HFF-Myc (cell line): ENCODE data around the gene COA8.
A peak's percentile ranks its signal among the peaks of the same experiment; 100 is the strongest.

Experiments
- DNase-seq: peaks from one replicate; pipeline ENCODE4 v3.0.0-alpha.2; 2011; ENCODE audit warnings: low read depth; ENCODE audit errors: extremely low read depth
- H3K4me3 ChIP-seq: replicated peaks from 2 replicates; pipeline ENCODE4 v1.5.1; 2011; ENCODE audit warnings: low read depth, mild to moderate bottlenecking, control low read depth, low read length
- TF ChIP-seq, protein P1 (sequence below): IDR thresholded peaks from 2 replicates; pipeline ENCODE4 v1.5.1; 2012; ENCODE audit warnings: mild to moderate bottlenecking, low read depth, low read length, control low read depth; ENCODE audit errors: missing control alignments

COA8 gene

DNA sequence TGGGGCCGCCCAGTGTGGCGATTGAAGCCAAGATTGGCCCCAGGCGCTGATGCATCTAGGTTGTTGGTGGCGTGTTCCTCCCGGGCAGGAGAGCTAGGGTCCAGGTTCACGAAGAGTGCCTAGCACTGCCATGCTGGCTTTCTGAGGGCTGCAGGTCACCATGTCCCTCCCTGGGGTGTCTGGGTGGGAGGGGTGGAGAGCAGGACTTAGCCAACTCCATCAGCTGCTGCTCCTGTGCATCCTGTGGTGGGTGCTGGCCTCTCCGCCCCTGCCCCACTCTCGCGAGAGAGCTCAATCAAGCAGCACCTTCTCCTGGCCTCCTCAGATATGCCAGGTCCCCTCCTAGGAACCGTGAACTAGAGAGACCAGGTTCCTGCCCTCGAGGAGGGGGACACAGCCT is 31.9 kb upstream of the COA8 start:
- TF ChIP-seq, protein P1, sequence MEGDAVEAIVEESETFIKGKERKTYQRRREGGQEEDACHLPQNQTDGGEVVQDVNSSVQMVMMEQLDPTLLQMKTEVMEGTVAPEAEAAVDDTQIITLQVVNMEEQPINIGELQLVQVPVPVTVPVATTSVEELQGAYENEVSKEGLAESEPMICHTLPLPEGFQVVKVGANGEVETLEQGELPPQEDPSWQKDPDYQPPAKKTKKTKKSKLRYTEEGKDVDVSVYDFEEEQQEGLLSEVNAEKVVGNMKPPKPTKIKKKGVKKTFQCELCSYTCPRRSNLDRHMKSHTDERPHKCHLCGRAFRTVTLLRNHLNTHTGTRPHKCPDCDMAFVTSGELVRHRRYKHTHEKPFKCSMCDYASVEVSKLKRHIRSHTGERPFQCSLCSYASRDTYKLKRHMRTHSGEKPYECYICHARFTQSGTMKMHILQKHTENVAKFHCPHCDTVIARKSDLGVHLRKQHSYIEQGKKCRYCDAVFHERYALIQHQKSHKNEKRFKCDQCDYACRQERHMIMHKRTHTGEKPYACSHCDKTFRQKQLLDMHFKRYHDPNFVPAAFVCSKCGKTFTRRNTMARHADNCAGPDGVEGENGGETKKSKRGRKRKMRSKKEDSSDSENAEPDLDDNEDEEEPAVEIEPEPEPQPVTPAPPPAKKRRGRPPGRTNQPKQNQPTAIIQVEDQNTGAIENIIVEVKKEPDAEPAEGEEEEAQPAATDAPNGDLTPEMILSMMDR = no peak
- no peak for DNase-seq
- H3K4me3 ChIP-seq = peak overlapping the region; percentile 98

DNA sequence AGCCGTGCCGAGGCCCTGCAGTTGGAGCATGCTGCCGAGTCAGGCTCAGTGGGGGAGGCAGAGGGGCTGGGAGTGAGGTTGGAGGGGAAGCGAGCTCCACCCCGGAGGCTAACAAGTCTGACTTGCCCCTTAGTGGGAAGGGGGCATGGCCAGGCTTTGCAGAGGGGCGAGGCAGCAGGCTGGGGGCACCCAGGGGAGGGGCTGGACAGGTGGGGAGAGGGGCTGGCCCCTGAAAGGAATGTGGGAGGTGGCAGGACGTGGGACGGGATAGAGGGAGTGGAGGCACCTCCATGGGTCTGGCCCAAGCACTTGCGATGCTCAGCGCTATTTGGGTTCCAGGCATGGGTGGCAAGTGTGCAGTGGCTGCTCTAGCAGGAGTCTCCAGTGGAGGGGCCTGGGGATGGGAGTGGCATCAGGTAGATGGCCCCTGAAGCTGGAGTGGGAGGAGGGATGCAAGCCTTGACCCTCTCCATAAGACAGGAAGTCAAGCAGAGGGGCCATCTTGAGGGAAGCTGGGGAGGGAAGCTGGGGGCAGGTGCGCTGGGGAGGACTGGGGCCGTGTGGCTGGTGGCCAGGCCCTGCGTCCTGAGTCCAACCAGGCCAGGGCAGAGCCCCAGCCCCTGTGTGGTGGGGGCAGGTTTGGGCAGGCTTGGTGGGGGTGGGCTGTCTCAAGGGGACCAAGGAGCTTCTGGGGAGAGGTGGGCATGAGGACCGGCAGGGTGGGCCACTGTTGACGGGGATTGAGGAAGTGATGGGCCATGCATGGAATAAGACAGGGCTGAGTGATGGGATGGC is 31.1 kb upstream of the COA8 start:
- H3K4me3 ChIP-seq = no peak overlapping the region
- no peak for DNase-seq
- TF ChIP-seq, protein P1 = no peak

DNA sequence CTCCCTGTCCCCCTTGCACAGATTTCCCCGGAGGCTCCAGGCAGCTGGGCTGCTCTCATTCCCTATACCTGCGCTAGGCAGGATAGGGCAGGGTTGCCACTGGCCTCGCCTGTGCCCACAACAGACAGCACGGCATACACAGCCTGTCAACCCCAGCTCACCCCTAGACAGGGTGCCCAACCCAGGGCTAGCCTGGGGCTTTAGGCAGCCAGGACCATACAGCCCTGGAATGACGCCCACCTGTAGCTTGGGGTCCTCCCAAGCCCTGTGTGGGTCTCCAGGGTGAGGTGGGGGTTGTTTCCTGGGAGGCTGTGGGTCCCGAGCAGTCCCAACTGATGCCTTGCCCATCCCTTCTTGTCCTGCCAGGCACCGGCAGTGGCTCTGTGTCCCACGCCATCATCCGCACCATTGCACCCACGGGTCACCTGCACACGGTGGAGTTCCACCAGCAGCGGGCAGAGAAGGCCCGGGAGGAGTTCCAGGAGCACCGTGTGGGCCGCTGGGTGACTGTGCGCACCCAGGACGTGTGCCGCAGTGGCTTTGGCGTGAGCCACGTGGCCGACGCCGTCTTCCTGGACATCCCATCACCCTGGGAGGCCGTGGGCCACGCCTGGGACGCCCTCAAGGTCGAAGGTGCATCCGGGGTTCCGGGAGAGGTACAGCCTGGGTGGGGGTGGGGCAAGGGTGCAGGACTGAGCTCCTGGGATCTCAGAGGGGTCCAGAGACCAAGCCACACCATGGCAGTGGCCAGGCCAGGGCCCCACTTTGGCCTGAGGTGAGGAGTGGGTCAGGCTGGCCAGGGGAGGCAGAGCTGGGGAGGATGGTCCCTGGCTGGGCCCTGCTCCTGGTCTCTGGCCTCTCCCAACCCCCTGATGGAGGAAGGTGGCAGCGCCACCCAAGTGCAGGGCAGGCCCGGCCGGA is 30.3 kb upstream of the COA8 start:
- no peak for DNase-seq
- TF ChIP-seq, protein P1 = no peak
- H3K4me3 ChIP-seq = no peak overlapping the region

DNA sequence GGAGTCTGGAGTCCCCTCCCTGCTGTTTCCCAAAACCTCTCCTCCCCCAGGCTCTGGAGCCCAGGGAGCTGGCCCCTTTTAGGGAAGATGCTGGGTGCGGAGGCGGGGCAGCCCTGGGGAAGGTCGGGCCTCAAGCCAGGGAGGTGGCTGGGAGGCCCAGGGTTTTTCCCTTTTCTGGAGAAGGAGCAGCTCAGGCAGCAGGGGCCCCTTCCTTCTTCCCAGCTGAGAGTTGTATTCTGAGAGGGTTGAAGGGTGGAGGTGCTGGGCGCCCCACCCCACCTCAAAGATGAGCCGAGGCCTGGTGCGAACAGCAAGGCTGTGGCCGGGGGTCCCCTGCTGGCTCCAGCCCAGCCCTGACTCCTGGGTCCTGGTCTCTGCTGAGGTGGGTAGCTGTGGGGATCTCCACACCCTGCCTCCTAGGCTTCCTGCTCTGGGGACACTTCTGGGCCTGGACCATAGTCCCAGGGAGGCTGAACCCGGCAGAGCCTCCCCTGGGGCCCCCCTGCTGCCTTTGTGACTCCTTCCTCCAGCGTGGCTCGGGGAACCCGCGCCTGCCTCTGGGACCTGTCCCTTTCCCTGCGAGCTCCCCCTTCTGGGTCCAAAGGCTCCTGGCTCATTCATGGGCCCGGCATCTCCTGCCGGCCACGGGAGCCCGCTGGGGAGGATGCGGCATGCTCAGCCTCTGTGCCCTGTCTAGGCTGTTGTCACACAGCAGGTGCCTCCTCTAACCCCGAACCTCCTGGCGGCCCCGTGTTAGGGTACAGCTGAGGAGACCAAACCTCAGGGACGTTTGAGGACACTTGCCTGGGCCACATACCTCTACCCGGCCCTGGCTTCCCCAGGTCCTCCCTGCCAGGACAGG is 29.4 kb upstream of the COA8 start:
- TF ChIP-seq, protein P1 = no peak
- DNase-seq = no peak
- no peak overlapping the region for H3K4me3 ChIP-seq

DNA sequence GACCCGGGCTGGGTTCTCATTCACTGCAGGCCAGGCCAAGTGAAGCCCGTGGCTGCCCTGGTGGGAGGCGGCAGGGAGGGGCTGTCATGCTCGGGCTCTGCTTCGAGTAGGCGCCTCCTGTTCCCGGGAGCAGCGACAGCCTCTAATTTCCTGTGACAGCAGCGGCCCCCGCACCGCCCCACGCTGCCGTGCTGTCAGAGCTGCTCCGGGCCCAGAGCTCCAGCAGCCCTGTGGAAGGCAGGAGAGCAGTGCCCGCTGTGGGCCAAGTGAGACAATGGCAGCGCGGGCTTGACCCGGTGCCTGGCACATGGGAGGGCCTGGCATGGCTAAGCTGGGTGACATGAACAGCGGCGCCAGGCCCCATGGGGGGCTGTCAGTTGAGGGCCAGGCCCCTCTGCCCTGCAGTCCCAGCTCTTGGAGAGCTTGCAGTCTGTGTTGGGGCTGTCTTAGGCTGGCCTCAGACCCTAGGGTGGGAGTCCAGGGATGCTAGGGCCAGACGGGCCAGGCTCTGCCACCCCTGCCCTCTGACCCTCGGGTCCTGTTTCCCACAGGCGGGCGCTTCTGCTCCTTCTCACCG is 28.7 kb upstream of the COA8 start:
- no peak for DNase-seq
- H3K4me3 ChIP-seq = no peak overlapping the region
- TF ChIP-seq, protein P1 = no peak

DNA sequence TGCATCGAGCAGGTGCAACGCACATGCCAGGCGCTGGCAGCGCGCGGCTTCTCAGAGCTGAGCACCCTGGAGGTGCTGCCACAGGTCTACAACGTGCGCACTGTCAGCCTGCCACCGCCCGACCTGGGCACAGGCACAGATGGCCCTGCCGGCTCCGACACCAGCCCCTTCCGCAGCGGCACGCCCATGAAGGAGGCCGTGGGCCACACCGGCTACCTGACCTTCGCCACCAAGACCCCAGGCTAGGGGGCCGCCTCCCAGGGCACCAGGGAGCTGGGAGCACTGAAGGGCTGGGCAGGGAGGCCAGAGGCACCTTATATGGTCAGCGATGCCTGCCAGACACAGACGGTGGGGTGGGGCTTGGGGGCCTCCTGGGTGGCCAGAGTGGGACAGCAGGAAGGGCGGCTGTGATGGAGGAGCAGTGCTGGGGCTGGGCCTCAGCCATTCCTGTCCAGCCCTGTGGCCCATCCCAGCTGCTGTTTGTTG is 28.1 kb upstream of the COA8 start:
- H3K4me3 ChIP-seq = no peak overlapping the region
- TF ChIP-seq, protein P1 = no peak
- DNase-seq = no peak
